NCI-H1436 treated with DMSO at 0.1 percent for 48 hours (cell line): ENCODE measurements around the gene PPM1E.
"Not testable (repeated sequence)": the region's sequence is repeated elsewhere in the genome, so short reads cannot be mapped to it uniquely, and the experiment has no call there.

Source experiments
- DNase-seq: peaks from one replicate; lab custom pipeline; 2025; lab: John Stamatoyannopoulos, UW

PPM1E gene

GRCh38 chr17:58755577-58756245 lies at the start of gene PPM1E:
TSS of gene PPM1E (plus strand) at chr17:58755854.
- peak; percentile 87 for DNase-seq

DNA sequence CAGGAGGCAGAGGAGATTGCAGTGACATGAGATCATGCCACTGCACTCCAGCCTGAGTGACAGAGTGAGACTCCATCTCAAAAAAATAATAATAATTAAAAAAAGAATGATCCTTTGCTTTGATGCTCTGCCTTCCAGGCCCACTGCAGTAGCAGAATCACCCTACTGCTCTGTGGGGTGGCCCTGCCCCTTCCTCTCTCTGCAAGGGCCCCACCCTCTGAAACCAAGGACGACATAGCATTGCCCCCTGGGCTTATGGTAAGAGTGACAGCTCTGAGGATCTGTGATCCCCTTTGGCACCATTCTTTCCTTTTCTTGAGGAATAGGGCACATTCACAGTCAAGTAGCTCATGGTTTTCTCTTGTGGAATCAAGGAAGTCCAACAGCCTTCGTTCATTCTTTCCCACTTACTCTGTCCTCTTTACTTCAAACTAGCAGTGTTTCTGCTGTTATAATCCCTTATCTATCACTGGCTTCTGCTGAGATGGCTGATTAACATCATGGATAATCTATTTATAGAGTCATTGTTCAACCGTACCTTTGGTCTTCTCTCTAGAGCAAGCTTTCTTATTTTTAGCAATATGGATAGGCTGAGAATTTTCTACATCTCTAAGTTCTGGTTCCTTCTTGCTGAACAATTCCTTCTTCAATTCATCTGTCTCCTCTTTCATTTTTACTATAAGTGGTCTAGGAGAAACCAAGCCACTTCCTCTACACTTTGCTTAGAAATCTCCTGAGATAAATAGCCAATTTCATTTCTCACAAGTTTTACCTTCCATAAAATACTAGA lies 49.1 kb upstream of the PPM1E start:
- no peak for DNase-seq

DNA sequence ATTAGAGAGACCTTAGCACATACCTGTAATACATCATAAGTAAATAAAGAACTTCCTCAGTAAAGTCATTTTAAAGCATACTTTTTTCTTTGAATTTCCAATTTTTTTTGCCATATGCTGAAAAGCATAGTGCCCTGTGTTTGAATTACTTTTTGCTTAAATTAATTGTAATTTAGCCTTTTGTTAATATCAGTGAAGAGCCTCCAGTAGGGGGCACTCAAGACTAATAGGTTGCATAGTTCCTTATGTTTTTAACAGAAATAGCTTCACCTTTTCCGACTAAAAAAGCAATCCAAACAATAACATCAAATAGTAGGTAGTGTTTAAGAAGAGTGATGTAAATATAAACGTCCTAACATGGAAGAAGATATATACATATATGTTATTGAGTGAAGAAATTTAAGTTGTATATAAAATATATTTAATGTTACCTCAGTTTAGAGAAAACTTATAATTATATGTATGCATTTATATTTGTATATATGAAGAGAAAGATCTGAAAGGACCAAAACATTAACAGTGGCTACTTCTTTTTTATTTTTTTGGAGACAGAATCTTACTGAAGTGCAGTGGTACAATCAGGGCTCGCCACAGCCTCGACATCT lies 44.6 kb upstream of the PPM1E start:
- no peak for DNase-seq

GRCh38 chr17:58722274-58722673 lies 33.4 kb upstream of the PPM1E start:
- no peak for DNase-seq

DNA sequence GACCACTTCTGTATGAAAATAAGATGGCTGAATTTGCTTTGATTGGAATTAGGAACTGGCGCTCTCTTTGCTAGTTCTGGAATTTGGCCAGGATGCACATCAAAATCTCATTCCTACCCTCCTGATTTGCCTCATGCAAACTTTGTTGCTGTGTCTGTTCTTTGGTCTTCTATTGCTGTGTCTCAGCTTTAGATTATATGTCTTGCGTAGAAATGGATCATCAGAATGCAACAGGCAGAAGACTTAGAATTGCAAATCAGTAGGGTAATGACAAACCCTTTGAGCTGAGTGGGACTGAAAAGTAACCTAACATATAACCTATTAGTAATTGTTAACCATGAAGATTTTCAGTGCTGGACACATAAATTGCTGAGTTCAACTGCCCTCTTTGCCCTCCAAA lies 33.0 kb upstream of the PPM1E start:
- no peak for DNase-seq

DNA sequence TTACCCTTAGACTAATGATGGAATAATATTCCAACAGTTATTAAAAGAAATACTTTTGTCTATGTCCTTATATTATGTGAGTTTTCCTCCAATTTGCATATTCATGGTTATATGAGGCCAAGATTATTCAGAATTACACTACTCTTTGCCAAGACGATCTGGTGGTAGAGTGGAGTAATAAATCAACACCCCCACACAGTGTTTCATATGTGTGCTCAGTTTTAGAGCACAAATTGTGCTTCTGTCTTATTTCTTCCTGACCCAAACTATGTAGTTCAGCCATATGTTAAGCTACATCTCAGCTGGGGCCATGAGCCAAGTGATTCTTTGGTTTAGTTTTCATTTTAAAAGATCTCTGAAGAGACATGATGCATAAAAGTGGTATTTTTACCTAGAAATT lies 26.9 kb upstream of the PPM1E start:
- DNase-seq: no peak

DNA sequence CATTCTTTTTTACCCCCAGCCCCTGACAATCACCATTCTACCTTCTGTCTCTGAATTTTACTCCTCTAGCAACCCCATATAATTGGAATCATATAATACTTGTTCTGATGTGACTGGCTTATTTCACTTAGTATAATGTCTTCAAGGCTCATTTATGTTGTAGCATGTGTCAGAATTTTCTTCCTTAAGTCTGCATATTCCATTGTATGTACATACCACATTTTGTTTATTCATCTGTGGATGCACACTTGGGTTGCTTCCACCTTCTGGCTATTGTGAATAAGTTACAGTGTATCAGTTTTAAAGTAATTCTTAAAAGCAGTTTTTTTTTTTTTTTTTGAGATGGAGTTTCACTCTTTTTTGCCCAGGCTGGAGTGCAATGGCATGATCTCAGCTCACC lies 24.7 kb upstream of the PPM1E start:
- DNase-seq: no peak

DNA sequence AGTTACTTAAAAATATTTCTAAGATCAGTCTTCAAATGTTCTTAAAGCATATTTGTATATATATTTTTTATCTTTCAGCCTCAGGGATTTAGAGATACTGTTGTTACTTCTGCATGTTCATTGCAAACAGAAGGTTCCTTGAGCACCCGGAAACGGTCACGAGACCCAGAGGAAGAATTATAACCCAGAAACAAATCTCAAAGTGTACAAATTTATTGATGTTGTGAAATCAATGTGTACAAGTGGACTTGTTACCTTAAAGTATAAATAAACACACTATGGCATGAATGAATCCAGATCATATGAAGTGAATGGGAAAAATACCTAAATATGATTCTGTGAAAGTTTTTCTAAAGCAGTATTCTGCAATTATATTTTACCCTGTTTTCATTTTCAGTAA lies 21.6 kb upstream of the PPM1E start:
- DNase-seq: no peak

GRCh38 chr17:58734811-58735210 lies 20.8 kb upstream of the PPM1E start:
- no peak for DNase-seq

GRCh38 chr17:58741121-58741625 lies 14.5 kb upstream of the PPM1E start:
- DNase-seq: no peak

- DNase-seq: no peak
Measured at GRCh38 chr17:58747674-58748073, 8.0 kb upstream of the PPM1E start.

DNA sequence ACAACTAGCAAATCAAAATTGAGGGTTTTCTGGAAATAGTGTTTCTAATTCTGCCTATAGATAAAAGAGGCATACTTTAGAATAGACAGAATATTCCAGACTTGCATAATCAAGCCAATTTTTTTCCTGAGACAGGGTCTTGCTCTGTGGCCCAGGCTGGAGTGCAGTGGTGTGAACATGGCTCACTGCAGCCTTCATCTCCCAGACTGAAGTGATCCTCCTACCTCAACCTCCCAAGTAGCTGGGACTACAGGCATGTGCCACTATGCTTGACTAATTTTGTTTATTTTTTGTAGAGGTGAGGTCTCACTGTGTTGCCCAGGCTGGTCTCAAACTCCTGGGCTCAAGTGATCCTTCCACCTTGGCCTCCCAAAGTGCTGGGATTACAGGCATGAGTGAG lies 6.0 kb upstream of the PPM1E start:
- DNase-seq: not testable (repeated sequence)

DNA sequence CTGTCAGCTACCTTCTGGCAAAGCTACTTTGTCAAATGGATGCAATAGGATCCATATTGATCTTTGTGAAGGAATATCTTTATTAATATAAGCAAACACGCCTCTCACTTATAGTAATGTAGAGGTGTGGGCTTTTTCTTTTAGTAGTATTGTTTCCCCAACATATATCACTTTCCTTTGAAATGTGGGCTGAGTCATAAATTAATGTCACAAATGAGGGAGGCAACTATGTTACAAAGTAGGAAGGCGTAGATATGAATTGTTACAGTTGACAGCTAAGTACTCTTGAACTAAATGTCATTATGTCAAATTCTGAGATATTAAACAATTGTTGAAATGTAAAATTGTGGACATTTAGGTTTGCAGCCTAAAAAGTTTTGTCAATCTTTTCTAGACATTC lies 2.6 kb upstream of the PPM1E start:
- DNase-seq: no peak

GRCh38 chr17:58755269-58755576 lies 431 bp upstream of the PPM1E start:
- no peak for DNase-seq

GRCh38 chr17:58756246-58757161 lies 850 bp downstream of the PPM1E start:
- no peak for DNase-seq

DNA sequence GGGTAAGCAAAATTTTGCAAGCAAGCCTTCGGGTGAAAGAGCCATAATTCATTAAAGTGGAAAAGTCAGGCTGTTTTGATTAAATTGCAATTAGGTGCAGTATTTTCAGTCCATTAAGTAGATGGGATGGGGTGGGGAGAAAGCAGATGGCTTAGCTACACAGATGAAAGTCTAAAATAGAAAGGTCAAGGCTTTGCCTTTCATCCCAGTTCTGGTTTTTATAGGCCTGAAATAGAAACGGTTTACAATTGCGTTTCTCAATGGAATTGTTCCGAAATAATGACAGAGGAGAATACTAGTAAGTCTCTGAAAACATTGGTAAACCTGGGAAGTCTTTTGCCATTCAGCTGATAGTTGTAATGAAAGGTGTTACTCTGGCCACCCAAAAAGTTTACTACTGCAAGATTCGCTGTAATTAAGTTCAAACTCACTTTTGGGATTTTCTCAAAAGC lies 1.5 kb downstream of the PPM1E start:
- no peak for DNase-seq

- no peak for DNase-seq
Measured at GRCh38 chr17:58758890-58759289, 3.2 kb downstream of the PPM1E start.

- no peak for DNase-seq
Measured at GRCh38 chr17:58759522-58759921, 3.9 kb downstream of the PPM1E start.

GRCh38 chr17:58760248-58760647 lies 4.6 kb downstream of the PPM1E start:
- no peak for DNase-seq

DNA sequence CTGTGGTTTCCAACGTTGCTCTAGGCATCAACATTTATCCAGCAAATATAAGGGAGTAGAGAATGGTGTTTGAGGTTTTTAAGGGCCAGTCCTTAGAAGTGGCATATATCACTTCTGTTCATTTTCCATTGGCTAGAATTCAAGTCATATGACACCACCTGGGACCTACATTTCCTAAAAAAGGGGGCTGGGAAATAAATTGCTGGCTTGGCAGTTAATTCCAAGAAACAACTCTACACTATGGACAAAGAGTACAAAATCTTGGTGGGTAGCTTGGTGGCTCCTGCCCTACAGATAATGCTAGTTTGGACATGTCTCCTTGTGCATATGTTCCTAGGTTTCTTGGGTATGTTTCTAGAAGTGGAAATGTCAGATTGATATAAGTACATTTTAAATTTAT lies 7.6 kb downstream of the PPM1E start:
- DNase-seq: no peak

DNA sequence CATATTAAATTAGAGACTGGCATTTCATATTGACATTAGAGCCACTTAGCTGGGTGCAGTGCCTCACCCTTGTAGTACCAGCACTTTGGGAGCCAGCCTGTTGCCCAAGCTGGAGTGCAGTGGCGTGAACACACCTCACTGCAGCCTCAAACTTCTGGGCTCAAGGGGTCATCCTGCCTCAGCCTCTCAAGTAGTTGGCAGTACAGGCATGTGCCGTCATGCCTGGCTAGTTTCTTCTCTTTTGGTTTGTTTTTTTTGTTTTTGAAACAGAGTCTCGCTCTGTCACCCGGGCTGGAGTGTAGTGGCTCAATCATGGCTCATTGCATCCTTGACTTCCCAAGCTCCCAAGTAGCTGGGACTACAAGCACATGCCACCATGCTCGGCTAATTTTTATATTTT lies 8.7 kb downstream of the PPM1E start:
- DNase-seq: no peak

- not testable (repeated sequence) for DNase-seq
Measured at GRCh38 chr17:58778482-58778881, 22.8 kb downstream of the PPM1E start.
